ENCODE results near the gene MMP25. TPM values are rescaled to one million over a fixed set of nuclear protein-coding genes. Genes with fewer than 3 reads are reported as not detected.

Gene MMP25
- total RNA-seq, 1 experiment from 2014 or later = 0.51 TPM

DNA sequence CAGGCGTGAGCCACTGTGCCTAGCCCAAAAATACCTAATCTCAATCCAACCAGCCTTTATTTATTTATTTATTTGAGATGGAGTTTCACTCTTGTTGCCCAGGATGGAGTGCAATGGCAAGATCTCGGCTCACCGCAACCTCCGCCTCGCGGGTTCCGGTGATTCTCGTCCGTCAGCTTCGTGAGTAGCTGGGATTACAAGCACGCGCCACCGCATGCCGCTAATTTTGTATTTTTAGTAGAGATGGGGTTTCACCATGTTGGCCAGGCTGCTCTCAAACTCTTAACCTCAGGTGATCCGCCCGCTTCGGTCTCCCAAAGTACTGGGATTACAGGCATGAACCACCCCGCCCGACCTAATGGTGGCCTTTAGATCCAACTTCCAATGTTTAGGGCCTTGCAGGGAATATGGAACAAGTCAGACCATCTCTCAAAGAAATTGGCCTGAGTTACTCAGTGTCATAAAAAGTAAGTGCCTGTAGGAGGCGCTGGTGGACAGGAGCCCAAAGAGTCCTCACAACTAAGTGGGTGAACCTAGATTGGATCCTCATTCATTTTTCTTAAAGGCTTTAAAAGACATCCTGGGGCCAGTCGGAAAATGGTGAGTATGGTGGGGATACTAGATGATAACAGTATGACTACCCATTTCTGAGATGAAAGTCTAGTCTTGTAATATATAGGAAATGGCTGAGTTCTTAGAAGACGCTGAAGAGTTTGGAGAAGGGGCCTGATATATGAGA is 48.1 kb downstream of the MMP25 start:
- no peaks in the 10 kb centered on the region for H3K4me1 ChIP-seq (ENCODE audit: insufficient read depth, low read length)
- peak; percentile 35; the same call in 1 of the 2 replicates for ATAC-seq
- no peak overlapping the region for H2AFZ ChIP-seq (ENCODE audit: low read length)
- CTCF ChIA-PET = no interaction called here
- no peaks in the 10 kb centered on the region for H3K9me3 ChIP-seq (ENCODE audit: low read length)
- intact Hi-C loops (cut with micrococcal nuclease) = no loop called here
- peak; percentile 54 for DNase-seq
- no peak overlapping the region for H3K9ac ChIP-seq (ENCODE audit: low read length)
- POLR2A ChIA-PET (ENCODE audit: unreplicated experiment) = no interaction called here
- no peak overlapping the region for H3K4me3 ChIP-seq (ENCODE audit: low read length)
- no peak overlapping the region for H3K27ac ChIP-seq (ENCODE audit: low read length)
- BruUV-seq (replicated peaks) = no TSS peak
- no peak overlapping the region for H3K4me2 ChIP-seq (ENCODE audit: low read length)
- H3K79me2 ChIP-seq (ENCODE audit: low read length) = no peaks in the 10 kb centered on the region
- no peaks in the 10 kb centered on the region for H3K9me2 ChIP-seq (replicated peaks; ENCODE audit: low read length)
- H3F3A ChIP-seq (ENCODE audit: low read length, unreplicated experiment) = no peaks in the 10 kb centered on the region
- no peaks in the 10 kb centered on the region for H3K27me3 ChIP-seq (ENCODE audit: low read length)
- TF ChIP-seq, protein P1, sequence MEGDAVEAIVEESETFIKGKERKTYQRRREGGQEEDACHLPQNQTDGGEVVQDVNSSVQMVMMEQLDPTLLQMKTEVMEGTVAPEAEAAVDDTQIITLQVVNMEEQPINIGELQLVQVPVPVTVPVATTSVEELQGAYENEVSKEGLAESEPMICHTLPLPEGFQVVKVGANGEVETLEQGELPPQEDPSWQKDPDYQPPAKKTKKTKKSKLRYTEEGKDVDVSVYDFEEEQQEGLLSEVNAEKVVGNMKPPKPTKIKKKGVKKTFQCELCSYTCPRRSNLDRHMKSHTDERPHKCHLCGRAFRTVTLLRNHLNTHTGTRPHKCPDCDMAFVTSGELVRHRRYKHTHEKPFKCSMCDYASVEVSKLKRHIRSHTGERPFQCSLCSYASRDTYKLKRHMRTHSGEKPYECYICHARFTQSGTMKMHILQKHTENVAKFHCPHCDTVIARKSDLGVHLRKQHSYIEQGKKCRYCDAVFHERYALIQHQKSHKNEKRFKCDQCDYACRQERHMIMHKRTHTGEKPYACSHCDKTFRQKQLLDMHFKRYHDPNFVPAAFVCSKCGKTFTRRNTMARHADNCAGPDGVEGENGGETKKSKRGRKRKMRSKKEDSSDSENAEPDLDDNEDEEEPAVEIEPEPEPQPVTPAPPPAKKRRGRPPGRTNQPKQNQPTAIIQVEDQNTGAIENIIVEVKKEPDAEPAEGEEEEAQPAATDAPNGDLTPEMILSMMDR (conservative IDR thresholded peaks at IDR 0.05; ENCODE audit: low read depth, low read length) = peak; percentile 66
- TF ChIP-seq EZH2phosphoT487 (IDR thresholded peaks at IDR 0.05; ENCODE audit: borderline replicate concordance, low read length) = no peak
- no peaks in the 10 kb centered on the region for H4K20me1 ChIP-seq (ENCODE audit: low read length)
- no peaks in the 10 kb centered on the region for H3K36me3 ChIP-seq (ENCODE audit: low read depth, low read length)

DNA sequence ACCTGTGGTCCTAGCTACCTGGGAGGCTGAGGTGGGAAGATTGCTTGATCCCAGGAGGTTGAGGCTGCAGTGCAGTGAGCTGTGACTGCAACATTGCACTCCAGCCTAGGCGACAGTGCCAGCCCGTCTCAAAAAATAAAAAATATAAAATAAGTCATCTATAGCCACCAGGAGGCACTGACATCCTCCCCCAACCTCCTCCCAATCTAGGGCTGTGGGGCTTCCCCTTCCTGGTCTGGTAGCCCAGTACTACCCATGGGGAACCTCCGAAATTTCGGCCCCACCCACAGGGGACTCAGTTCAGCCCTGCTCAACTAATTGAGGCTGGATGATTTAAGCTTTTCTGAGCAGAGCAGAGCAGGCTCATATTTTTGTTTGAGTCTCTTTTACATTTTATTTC is 49.5 kb downstream of the MMP25 start:
- intact Hi-C loops (cut with micrococcal nuclease) = no loop called here
- Histone ChIP-seq H2AFZ (ENCODE audit: low read length) (no peak overlapping the region), H3K4me3 (ENCODE audit: low read length) (no peak overlapping the region), H3K9me3 (ENCODE audit: low read length) (no peaks in the 10 kb centered on the region), H3K36me3 (ENCODE audit: low read depth, low read length) (no peaks in the 10 kb centered on the region), H3K27me3 (ENCODE audit: low read length) (no peaks in the 10 kb centered on the region), H3F3A (ENCODE audit: low read length, unreplicated experiment) (no peaks in the 10 kb centered on the region), H3K79me2 (ENCODE audit: low read length) (no peaks in the 10 kb centered on the region), H3K27ac (ENCODE audit: low read length) (no peak overlapping the region), H3K9ac (ENCODE audit: low read length) (no peak overlapping the region), H3K4me1 (ENCODE audit: insufficient read depth, low read length) (0 out of 2 replicates have a peak, but pooled peaks cover 4% of the 10 kb centered on the region), H3K4me2 (ENCODE audit: low read length) (no peak overlapping the region), H3K9me2 (replicated peaks; ENCODE audit: low read length) (no peaks in the 10 kb centered on the region), H4K20me1 (ENCODE audit: low read length) (no peaks in the 10 kb centered on the region)
- CTCF ChIA-PET = no interaction called here
- ATAC-seq (0 out of 2 replicates have a peak, but pooled peaks have one; percentile 30), DNase-seq (peak; percentile 18)
- TF ChIP-seq, protein P1 (conservative IDR thresholded peaks at IDR 0.05; ENCODE audit: low read depth, low read length) = peak; percentile 33; the same call in 1 of the 2 replicates
- no peak for TF ChIP-seq EZH2 (IDR thresholded peaks at IDR 0.05; ENCODE audit: low read length, unreplicated experiment)
- POLR2A ChIA-PET (ENCODE audit: unreplicated experiment) = no interaction called here
- BruUV-seq (replicated peaks) = no TSS peak

DNA sequence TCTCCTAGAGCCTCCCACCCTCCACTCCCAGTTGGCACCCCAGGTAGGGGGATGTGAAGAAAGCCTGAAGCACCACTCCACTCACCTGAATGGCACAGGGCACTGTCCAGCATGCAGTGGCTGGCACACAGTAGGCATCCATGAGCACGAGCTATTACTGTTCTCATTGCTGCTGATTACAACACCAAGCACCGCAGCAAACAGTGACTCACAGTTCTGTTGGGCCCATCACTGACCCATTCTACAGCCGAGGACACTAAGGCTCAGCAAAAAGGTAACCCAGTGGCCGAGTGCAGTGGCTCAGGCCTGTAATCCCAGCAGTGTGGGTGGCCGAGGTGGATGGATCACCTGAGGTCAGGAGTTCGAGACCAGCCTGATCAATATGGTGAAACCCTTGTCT is 50.0 kb downstream of the MMP25 start:
- H3K4me1 ChIP-seq (ENCODE audit: insufficient read depth, low read length) = 0 out of 2 replicates have a peak, but pooled peaks cover 4% of the 10 kb centered on the region
- no peak overlapping the region for H2AFZ ChIP-seq (ENCODE audit: low read length)
- H3K4me2 ChIP-seq (ENCODE audit: low read length) = no peak overlapping the region
- no peak overlapping the region for H3K27ac ChIP-seq (ENCODE audit: low read length)
- CTCF ChIA-PET = no interaction called here
- ATAC-seq = no peak
- H3K36me3 ChIP-seq (ENCODE audit: low read depth, low read length) = no peaks in the 10 kb centered on the region
- H3K79me2 ChIP-seq (ENCODE audit: low read length) = no peaks in the 10 kb centered on the region
- H3K9me3 ChIP-seq (ENCODE audit: low read length) = no peaks in the 10 kb centered on the region
- POLR2A ChIA-PET (ENCODE audit: unreplicated experiment) = no interaction called here
- BruUV-seq (replicated peaks) = no TSS peak
- no peaks in the 10 kb centered on the region for H3K9me2 ChIP-seq (replicated peaks; ENCODE audit: low read length)
- H4K20me1 ChIP-seq (ENCODE audit: low read length) = no peaks in the 10 kb centered on the region
- intact Hi-C loops (cut with micrococcal nuclease) = no loop called here
- H3F3A ChIP-seq (ENCODE audit: low read length, unreplicated experiment) = no peaks in the 10 kb centered on the region
- DNase-seq = no peak
- TF ChIP-seq, protein P1 (conservative IDR thresholded peaks at IDR 0.05; ENCODE audit: low read depth, low read length) = no peak
- TF ChIP-seq EZH2phosphoT487 (IDR thresholded peaks at IDR 0.05; ENCODE audit: borderline replicate concordance, low read length) = no peak
- no peak for TF ChIP-seq EZH2 (IDR thresholded peaks at IDR 0.05; ENCODE audit: low read length, unreplicated experiment)
- no peak overlapping the region for H3K9ac ChIP-seq (ENCODE audit: low read length)
- no peaks in the 10 kb centered on the region for H3K27me3 ChIP-seq (ENCODE audit: low read length)
- no peak overlapping the region for H3K4me3 ChIP-seq (ENCODE audit: low read length)

Data from PC-3 (cell line).